GM19467 (cell line): ENCODE results near the gene USP30.

Experiments
- ATAC-seq: cut with Tn5 transposase; IDR thresholded peaks from one replicate; pipeline ENCODE4 v1.9.1; 2021; ENCODE audit warnings: mild to moderate bottlenecking, moderate library complexity; ENCODE audit not compliant: unreplicated experiment

USP30 gene

DNA sequence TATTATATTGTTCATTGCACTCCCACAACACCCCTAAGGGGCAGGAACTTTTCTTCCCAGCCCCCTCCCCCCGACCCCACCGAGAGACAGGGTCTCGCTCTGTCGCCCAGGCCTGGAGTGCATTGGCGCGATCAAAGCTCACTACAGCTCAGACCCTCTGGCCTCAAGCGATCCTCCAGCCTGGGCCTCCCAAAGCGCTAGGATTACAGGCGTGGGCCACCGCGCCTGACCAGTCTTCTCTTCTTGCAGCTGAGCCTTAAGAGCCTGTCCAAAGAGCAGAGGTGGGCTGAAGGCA, 44.7 kb downstream of the USP30 start:
- ATAC-seq: no peak

DNA sequence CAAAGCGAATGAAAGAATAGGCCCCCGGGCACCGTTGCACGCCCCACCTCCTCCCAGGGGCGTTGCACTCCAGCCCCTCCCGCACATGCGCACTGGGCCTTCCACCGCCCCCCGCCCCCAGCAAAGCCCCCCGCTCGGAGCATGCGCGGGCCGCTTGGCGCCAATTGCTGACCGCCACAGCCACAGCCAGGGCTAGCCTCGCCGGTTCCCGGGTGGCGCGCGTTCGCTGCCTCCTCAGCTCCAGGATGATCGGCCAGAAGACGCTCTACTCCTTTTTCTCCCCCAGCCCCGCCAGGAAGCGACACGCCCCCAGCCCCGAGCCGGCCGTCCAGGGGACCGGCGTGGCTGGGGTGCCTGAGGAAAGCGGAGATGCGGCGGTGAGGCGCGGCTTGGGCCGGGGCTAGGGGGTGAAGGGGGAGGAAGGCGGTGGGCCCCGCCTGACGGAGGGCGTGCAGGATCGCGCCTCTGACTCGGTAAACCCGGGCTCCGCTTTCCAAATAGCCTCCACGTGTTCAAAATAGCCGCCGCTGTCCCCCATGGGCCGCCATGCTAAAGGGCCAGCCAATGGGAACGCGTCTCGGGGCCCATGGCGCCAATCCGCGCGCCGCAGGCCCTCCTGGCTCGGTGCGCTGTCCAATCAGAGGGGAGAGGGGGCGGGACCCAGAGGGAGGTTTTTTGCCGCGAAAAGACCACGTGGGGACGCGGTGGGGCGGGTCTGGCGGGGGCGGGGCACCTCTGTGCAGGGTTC, 45.2 kb downstream of the USP30 start, which contains the start of gene UNG:
Gene UNG (plus strand): TSS at position 163 of the 748 bp plus-strand sequence. CDS start 83 bp downstream, at position 246.
- peak; percentile 88 for ATAC-seq

DNA sequence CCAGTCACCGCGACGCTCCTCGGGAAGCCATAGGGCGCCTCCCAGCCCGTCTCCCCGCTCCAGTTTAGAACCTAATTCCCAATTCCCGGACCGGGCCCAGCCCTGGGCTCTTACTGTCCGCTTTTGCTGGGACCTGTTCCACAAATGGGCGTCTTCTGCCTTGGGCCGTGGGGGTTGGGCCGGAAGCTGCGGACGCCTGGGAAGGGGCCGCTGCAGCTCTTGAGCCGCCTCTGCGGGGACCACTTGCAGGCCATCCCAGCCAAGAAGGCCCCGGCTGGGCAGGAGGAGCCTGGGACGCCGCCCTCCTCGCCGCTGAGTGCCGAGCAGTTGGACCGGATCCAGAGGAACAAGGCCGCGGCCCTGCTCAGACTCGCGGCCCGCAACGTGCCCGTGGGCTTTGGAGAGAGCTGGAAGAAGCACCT, 45.8 kb downstream of the USP30 start:
- ATAC-seq: peak; percentile 19

DNA sequence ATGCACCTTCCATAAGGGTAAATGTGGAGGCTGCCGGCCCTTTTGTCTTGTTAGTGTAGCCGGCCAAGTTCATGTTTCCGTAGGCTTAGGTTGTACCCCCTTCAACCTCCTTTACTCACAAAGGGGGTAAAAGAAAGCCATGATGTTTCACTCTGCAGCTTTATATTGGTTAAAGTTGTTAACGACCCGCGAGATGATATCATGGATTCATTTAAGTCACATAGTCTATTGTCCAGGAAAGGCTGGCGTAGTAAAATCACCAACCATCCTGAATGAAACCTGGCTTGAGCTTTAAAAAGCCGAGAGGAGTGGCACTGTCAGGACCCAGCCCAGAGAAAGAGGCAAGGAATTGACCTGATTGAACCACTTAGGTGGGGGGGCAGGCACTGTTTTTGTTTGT, 46.3 kb downstream of the USP30 start:
- no peak for ATAC-seq

DNA sequence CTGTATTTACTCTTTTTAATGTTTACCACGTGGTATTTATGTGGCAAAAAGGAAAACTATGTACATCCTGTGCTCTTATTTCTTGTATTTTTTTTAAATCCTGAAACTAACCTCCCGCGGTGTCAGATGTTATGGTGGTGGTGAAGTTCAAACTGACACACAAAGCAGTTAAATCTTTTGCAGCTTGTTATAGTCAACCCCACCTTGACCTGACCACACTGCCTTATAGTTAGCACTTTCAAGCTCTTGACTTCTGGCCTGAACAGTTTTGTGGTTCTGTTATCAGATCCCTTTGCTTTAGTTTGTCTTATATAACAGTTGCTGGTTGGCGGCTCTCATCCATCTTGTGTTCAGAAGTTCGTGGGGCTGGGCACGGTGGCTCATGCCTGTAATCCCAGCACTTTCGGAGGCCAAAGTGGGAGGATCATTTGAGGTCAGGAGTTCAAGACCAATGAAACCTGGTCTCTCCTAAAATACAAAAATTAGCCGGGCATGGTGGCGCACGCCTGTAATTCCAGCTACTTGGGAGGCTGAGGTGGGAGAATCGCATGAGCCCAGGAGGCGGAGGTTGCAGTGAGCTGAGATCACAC, 47.1 kb downstream of the USP30 start:
- ATAC-seq: no peak

DNA sequence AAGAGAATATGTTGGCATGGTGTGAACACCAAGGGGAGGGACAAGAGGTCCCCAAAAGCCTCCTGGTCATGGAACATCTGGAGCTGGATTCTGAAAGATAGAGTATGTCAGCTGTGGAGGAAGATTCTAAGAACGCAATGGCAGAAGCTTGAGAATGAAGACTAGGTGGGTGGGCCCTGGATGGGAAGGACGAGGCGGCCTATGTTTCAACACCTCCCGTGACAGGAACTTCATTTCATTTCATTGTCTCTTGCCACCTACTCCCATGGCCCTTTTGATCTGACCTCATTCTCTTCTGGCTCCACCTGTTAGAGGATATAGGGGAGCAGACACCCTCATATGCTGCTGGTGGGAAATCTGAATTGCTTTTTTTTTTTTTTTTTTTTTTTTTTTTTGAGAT, 48.4 kb downstream of the USP30 start:
- ATAC-seq: no peak

DNA sequence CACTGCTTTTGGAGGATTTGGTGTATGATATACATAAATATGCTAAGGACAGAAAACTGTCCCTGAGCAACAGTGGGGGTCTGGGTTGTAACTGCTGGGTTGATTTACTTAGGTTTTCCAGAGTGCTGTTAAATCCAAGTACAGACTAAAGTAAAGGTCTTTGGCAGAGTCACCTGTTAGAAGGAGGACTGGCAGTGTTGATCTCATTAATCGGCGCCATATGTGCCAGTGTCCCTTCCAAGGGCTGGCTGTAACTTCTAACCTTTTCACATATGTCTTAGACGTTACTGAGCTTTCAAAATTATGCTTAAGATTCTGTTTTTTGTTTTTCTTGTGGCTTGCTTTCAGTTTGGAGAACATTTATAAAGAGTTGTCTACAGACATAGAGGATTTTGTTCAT, 50.1 kb downstream of the USP30 start:
- ATAC-seq: no peak

DNA sequence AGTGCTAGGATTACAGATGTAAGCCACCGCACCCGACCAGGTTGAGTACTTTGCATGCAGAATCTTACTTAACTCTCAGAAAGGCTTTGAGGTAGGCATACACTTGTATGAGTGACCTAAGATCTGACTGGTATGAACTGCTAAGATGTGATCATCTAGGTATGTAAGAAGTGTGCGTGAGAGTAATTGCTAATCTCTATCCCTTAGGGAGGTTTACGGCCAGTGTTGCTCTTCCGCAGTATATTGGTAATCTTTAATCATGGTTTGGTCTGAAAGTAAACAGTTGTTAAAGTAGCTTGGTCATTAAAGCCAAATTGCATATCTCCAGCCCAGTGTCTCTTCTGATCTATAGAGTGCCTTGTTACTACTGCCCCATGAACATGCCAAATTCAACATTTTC, 52.8 kb downstream of the USP30 start:
- no peak for ATAC-seq

DNA sequence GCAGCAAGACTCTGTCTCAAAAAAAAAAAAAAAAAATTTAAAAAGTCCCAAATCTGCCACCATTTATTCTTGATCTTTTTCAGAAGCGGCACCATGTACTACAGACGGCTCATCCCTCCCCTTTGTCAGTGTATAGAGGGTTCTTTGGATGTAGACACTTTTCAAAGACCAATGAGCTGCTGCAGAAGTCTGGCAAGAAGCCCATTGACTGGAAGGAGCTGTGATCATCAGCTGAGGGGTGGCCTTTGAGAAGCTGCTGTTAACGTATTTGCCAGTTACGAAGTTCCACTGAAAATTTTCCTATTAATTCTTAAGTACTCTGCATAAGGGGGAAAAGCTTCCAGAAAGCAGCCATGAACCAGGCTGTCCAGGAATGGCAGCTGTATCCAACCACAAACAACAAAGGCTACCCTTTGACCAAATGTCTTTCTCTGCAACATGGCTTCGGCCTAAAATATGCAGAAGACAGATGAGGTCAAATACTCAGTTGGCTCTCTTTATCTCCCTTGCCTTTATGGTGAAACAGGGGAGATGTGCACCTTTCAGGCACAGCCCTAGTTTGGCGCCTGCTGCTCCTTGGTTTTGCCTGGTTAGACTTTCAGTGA, 57.5 kb downstream of the USP30 start:
- no peak for ATAC-seq

DNA sequence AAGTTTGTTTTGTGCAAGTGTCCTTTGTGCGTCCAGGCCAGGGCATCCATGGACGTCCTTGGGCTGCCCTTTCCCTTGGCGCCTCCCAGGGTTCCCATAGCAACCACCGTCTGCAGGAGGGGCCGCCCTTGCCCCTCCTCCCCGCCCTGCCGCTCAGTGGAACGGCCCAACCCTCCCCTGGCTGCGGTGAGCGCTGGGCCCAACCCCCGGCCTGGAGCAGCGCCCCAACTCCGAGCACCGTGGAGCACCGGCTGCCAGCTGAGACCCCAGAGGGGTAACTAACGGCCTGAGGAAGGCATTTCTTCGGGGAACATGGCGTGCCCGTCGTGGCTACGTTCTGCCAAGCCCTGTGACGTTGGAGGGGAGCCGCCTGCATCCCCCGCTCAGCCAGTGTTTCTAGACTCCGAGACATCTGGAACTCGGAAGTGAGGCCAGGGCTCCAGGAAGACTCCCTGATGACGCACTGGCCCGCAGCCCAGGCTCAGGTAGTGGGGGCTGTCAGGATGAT, 58.7 kb downstream of the USP30 start:
- ATAC-seq: no peak

DNA sequence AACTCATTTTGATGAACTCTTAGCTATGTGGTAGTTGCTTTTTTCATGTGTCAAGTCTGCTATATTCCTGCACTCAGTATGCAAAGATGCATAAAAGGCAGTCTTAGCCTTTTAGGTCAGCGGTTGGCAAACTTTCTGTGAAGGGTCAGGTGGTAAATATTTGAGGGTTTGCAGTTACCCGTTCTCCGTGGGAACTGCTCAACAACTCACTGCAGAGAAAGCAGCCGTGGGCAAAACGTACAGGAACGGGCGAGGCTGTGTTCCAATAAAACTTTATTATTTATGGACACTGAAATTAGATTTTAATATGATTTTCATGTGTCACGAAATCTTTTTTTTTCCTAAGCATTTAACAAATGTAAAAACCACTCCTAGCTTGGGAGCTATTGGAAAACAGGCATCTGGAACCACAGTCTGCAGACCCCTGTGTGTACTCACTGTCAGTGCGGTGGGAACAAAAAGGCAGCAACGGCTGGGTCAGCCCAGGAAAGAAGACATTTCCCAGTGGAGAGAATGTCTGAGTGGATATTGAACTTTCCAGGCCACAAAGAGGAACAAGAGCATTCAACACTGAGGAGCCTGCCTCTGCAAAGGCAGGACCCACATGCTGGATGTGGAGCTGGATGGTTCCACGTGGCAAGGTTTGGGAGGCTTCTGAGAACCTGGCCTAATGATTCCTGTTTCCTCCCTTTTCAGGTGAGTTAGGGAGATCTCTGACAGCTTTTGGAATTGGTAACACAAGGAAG, 60.5 kb downstream of the USP30 start:
- no peak for ATAC-seq

DNA sequence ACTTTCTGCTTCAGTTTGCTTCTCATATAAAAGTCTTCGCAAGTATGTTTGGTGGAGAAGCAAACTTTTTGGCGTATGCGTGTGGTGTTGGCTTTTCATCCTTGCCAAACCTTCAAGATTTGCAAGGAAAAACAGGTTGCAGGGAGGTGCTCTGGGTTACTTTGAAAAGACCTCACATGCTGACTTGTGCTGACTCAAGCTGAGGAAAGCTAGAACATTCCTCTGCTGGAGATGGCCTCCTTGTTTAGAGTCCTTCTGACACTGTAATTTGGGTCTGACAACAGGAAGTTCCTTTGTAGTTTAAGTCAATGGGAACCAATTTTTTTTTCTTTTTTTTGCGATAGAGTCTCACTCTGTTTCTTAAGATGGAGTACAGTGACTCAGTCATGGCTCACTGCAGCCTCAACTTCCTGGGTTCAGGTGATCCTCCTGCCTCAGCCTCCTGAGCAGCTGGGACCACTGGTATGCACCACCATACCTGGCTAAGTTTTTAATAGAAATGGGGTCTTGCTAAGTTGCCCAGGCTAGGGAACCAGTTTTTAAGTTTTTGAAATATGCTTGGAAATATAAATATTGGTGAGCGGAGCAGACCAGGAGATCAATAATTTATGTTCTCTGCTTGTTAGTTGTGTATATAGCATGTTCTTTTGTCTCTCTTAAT, 61.4 kb downstream of the USP30 start:
- ATAC-seq: no peak

DNA sequence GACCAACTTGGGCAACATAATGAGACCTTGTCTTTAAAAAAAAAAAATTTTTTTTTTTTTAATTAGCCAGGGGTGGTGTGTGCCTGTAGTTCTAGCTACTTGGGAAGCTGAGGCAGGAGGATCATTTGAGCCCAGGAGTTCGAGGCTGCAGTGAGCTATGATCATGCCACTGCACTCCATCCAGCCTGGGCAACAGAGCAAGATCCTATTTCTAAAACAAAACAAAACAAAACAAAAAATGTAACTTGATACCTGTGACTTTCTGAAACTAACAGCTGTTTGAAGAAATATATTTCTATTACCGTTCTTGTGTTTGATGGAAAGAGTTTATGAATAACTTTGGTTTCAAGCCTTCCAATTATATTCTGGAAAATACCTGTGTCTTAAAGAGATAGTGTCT, 62.3 kb downstream of the USP30 start:
- no peak for ATAC-seq

DNA sequence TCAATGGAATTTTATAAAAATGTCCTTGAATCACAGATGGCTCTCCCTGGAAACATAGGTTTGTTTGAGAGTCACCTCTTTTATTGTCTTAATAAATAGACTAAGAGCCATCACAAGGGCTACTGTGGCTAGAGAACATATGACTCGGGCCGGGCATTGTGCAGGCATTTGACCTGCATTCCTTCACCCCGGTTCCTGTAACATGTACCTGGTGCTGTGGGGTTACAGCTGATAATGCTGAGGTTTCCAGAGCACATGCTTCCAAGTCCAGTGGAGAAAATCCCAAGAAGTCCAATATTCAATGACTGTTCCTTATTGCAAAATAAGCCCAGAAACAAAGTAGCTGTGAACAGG, 63.0 kb downstream of the USP30 start:
- no peak for ATAC-seq

DNA sequence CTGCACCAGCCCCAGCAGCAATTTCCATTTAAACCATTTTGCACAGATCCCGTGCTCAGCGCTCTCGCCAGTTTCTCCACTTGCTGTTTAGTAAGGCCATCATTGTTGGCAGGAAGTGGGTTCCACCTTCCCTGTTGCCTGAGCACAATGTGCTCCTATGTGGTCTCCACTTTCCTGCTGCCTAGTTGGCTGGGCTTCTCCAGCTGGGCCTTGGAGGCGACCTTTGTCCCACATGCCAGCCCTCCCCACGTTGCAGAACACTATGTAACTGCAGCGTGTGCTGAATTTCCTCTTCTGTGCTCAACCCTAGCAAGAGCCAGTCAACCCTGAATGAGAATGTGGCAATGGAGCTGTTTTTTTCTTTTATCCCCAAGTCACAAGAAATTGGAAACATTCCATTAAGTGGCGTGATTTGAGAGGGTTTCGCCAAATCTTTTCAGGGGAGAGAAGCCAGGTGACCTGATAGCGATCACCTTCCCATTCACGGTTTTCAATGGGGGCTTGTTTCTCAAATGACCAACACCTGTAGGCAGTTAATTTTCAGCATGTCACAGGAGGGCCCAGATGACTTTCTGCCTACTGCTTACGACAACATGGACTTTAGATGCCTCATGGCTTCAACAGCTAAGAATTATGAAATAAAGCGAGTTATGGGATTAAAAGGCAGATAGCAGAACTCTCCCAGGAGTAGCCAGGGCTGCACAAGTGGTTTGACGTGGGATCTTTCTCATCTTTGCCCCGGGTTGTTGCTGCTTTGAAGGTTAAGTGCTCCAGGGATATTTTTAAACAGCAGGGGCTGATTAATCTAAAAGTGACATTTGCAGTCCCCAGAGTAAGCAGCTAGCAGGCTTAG, 63.6 kb downstream of the USP30 start, which contains the start of gene ACACB:
Gene ACACB (plus strand): TSS at position 830 of the 853 bp plus-strand sequence. CDS start 22,819 bp downstream, outside the sequence.
- no peak for ATAC-seq

DNA sequence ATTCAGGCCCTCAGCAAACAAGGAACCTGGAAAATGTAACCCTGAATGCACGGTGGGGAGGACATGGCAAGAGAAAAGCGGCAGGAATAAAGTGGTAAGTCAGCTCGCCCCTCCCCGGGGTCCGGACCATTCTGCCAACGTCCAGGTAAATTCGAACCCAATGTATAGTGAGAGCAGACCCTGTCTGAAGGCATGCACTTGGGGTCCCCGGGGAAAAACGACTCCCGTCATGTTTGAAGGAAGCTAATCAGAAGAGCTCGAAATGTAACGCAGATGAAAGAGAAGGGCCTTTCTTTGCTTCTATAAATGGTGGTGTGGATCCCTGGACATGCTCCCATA, 64.2 kb downstream of the USP30 start:
- ATAC-seq: no peak

DNA sequence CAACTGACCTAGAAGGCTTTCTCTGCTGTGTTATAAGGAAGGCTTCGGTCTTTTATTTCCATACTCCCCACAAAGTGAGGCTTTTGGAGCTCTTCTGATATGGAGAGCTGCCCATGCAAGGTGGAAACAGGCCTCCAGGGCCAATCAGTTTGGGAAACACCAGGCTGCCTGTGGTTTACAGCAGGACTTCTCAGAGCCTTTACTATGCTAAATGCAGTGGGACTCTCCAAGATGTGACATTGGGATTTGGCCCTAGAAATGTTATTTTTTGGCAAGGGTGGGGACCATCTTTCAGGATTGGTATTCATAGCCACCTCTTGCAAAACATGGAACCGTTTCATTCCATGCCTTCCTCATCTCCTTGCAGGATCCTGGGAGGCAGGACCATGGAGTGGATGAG, 67.7 kb downstream of the USP30 start:
- no peak for ATAC-seq

DNA sequence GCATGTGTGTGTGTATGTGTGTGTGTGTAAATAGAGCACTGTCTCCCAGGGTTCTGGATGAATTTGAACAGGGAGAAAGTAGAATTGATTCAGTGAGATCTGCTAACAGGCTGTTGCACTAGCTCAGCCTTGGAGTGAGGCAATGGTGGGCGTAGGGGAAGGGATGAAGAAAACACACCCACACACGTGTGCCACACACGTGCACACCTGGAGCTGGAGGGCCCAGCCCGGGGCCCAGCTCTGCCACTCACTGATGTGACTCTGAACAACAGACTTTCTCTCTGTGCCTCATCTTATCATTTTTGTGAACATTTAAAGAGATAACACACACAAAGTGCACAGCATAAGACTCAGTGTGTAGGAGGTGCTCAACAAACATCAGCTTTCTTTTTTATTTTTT, 68.2 kb downstream of the USP30 start:
- ATAC-seq: no peak

DNA sequence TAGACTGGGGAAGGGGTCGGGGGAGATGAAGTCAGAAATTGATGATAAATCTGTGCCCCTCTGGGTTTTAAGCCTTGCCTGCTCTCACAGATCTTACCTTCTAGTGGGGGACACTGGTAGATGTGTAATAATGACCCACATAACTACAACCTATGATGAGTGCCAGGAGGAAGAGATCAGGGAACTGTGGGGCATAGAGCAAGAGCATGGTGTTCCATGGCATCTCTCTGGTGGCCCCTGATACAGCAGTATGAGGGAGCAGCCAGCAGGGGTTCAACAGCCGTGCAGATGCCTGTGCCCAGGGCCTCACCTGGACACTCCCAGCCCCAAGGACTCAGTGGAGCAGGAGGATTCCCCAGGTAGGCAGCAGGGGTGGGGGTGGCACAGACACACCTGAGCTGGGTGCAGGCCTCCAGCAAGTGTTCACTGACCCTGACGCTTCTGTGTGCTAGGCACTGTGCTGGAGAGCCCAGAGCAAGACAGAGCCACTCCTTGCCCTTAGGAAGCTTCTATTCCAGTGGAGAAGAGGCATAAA, 69.0 kb downstream of the USP30 start:
- ATAC-seq: no peak
